ENCODE results near the gene CUBN. TPM values are rescaled to one million over a fixed set of nuclear protein-coding genes. Genes with fewer than 3 reads are reported as not detected.

CUBN gene
- total RNA-seq, 1 experiment from 2014 or later = 0.07 TPM

DNA sequence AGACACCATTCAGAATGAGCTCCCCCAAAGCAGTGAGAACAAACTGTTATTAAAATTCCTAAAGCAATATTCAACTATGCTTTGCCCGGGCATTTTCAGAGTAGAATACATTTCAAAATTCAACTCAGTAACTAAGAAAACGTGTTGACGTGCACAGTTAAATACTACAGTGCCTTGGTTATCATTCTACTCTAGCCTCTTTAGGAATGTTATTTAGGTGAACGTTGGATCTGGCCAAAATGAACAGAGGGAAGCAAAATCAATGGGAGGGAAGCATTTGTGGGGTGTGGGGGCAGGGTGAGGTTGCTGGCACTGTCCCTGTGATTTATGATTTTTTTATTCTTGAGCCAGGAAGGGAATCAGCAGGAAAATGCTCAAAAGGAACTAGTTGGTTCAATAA, 339.8 kb downstream of the CUBN start:
- ChIA-PET POLR2A (ENCODE audit: unreplicated experiment) (no interaction called here), CTCF (no interaction called here)
- H3K27me3 ChIP-seq (ENCODE audit: insufficient read depth, low read depth) = no peaks in the 10 kb centered on the region
- no peaks in the 10 kb centered on the region for H3K36me3 ChIP-seq (ENCODE audit: low read depth)
- no peaks in the 10 kb centered on the region for H3K9me3 ChIP-seq (ENCODE audit: insufficient read depth, low read depth)
- no TSS peak for BruUV-seq (replicated peaks)
- no peak overlapping the region for H3K4me3 ChIP-seq
- TF ChIP-seq EZH2 (IDR thresholded peaks at IDR 0.05; ENCODE audit: low read depth) = no peak
- intact Hi-C loops (cut with micrococcal nuclease; ENCODE audit: unreplicated experiment) = no loop called here
- H3K27ac ChIP-seq = no peak overlapping the region
- H3F3A ChIP-seq (ENCODE audit: insufficient read depth, low read depth) = no peaks in the 10 kb centered on the region
- no peak for DNase-seq
- no peaks in the 10 kb centered on the region for H3K9me2 ChIP-seq (ENCODE audit: insufficient read depth)
- H2AFZ ChIP-seq = no peak overlapping the region
- no peaks in the 10 kb centered on the region for H3K4me1 ChIP-seq (replicated peaks; ENCODE audit: insufficient read depth)
- H3K4me2 ChIP-seq = no peak overlapping the region
- H4K20me1 ChIP-seq (ENCODE audit: insufficient read depth) = no peaks in the 10 kb centered on the region
- H3K79me2 ChIP-seq (ENCODE audit: low read depth) = no peaks in the 10 kb centered on the region

DNA sequence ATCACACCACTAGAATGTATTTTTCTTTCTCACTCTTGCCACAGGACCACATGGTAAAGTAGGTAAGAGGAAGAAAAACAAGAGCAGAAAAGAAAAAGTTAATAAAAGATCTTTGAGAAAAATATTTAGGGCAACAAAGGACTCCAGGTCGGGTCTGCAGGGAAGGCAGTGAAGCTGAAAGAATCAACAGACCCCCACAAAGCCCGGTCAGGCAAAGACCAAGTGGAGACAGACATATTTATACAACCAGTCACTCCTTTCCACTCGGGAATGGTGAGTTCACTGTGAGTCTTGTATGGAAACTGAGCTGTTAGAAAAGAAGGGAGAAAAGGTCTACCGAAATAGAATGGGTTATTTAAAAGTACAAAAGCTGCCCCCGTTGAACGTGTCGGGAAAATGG, 340.4 kb downstream of the CUBN start:
- H3K79me2 ChIP-seq (ENCODE audit: low read depth) = no peaks in the 10 kb centered on the region
- intact Hi-C loops (cut with micrococcal nuclease; ENCODE audit: unreplicated experiment) = no loop called here
- no peak for DNase-seq
- CTCF ChIA-PET = no interaction called here
- no peaks in the 10 kb centered on the region for H3K9me2 ChIP-seq (ENCODE audit: insufficient read depth)
- TF ChIP-seq, protein P1, sequence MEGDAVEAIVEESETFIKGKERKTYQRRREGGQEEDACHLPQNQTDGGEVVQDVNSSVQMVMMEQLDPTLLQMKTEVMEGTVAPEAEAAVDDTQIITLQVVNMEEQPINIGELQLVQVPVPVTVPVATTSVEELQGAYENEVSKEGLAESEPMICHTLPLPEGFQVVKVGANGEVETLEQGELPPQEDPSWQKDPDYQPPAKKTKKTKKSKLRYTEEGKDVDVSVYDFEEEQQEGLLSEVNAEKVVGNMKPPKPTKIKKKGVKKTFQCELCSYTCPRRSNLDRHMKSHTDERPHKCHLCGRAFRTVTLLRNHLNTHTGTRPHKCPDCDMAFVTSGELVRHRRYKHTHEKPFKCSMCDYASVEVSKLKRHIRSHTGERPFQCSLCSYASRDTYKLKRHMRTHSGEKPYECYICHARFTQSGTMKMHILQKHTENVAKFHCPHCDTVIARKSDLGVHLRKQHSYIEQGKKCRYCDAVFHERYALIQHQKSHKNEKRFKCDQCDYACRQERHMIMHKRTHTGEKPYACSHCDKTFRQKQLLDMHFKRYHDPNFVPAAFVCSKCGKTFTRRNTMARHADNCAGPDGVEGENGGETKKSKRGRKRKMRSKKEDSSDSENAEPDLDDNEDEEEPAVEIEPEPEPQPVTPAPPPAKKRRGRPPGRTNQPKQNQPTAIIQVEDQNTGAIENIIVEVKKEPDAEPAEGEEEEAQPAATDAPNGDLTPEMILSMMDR (conservative IDR thresholded peaks at IDR 0.05) = no peak
- TF ChIP-seq EZH2 (IDR thresholded peaks at IDR 0.05; ENCODE audit: low read depth) = no peak
- H2AFZ ChIP-seq = no peak overlapping the region
- no peak overlapping the region for H3K4me2 ChIP-seq
- no peak overlapping the region for H3K27ac ChIP-seq
- no peaks in the 10 kb centered on the region for H4K20me1 ChIP-seq (ENCODE audit: insufficient read depth)
- H3K4me1 ChIP-seq (replicated peaks; ENCODE audit: insufficient read depth) = no peaks in the 10 kb centered on the region
- no peaks in the 10 kb centered on the region for H3K27me3 ChIP-seq (ENCODE audit: insufficient read depth, low read depth)
- BruUV-seq (replicated peaks) = no TSS peak
- H3K4me3 ChIP-seq = no peak overlapping the region
- H3K9me3 ChIP-seq (ENCODE audit: insufficient read depth, low read depth) = no peaks in the 10 kb centered on the region
- no peaks in the 10 kb centered on the region for H3K36me3 ChIP-seq (ENCODE audit: low read depth)
- POLR2A ChIA-PET (ENCODE audit: unreplicated experiment) = no interaction called here
- H3F3A ChIP-seq (ENCODE audit: insufficient read depth, low read depth) = no peaks in the 10 kb centered on the region

DNA sequence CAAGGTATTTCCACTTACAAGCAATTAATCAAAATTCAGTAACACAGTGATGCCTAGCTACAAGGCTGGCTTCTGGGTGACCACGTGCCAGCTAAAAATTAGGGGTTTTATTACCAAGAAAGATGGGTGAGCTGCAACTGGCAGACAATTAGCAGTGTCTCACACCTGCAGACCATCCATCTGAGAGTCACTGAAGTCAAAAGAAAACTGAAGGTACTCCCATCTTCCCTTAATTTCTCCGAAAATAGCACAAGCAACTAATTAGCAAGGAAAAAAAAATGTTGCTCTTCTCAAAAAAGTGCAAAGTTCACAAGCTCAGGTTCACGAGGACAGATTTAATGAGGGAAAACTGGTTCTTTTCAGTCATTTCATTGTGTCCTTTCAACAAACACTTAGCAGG, 340.8 kb downstream of the CUBN start:
- no peaks in the 10 kb centered on the region for H3K9me2 ChIP-seq (ENCODE audit: insufficient read depth)
- POLR2A ChIA-PET (ENCODE audit: unreplicated experiment) = no interaction called here

DNA sequence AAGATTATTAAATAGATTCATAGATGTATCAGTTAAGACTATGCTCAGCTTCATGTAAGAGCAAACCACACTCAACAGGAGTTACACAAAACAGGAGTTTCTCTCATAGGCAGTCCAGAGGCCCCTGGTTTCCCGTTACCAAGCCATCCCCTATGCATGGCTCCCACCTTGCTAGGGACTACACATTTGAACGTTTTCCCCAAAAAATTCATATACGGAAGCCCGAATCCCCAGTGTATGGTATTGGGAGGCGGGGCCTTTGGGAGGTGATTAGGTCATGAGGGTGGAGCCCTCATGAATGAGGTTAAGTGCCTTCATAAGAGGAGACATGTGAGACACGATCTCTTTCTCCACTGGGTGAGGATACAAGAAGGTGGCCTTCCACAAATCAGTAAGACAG, 341.5 kb downstream of the CUBN start:
- TF ChIP-seq, protein P1 (conservative IDR thresholded peaks at IDR 0.05) = no peak
- TF ChIP-seq EZH2 (IDR thresholded peaks at IDR 0.05; ENCODE audit: low read depth) = no peak
- intact Hi-C loops (cut with micrococcal nuclease; ENCODE audit: unreplicated experiment) = no loop called here
- H3K9me2 ChIP-seq (ENCODE audit: insufficient read depth) = no peaks in the 10 kb centered on the region
- no peaks in the 10 kb centered on the region for H3K79me2 ChIP-seq (ENCODE audit: low read depth)
- DNase-seq = no peak
- H3K4me2 ChIP-seq = no peak overlapping the region
- no peaks in the 10 kb centered on the region for H3K4me1 ChIP-seq (replicated peaks; ENCODE audit: insufficient read depth)
- H4K20me1 ChIP-seq (ENCODE audit: insufficient read depth) = no peaks in the 10 kb centered on the region
- no peaks in the 10 kb centered on the region for H3K27me3 ChIP-seq (ENCODE audit: insufficient read depth, low read depth)
- CTCF ChIA-PET = no interaction called here
- no TSS peak for BruUV-seq (replicated peaks)
- H3K36me3 ChIP-seq (ENCODE audit: low read depth) = no peaks in the 10 kb centered on the region
- POLR2A ChIA-PET (ENCODE audit: unreplicated experiment) = no interaction called here
- no peak overlapping the region for H2AFZ ChIP-seq
- H3F3A ChIP-seq (ENCODE audit: insufficient read depth, low read depth) = no peaks in the 10 kb centered on the region
- H3K27ac ChIP-seq = no peak overlapping the region
- H3K4me3 ChIP-seq = no peak overlapping the region
- no peaks in the 10 kb centered on the region for H3K9me3 ChIP-seq (ENCODE audit: insufficient read depth, low read depth)

More for the DNA sequence above, 340.8 kb downstream of the CUBN start:
- no TSS peak for BruUV-seq (replicated peaks)
- H3K36me3 ChIP-seq (ENCODE audit: low read depth) = no peaks in the 10 kb centered on the region
- no peaks in the 10 kb centered on the region for H3K79me2 ChIP-seq (ENCODE audit: low read depth)
- H3F3A ChIP-seq (ENCODE audit: insufficient read depth, low read depth) = no peaks in the 10 kb centered on the region
- no peaks in the 10 kb centered on the region for H3K27me3 ChIP-seq (ENCODE audit: insufficient read depth, low read depth)
- intact Hi-C loops (cut with micrococcal nuclease; ENCODE audit: unreplicated experiment) = no loop called here
- H3K4me3 ChIP-seq = no peak overlapping the region
- CTCF ChIA-PET = no interaction called here
- no peak overlapping the region for H3K4me2 ChIP-seq
- TF ChIP-seq, protein P1 (conservative IDR thresholded peaks at IDR 0.05) = no peak
- no peak for TF ChIP-seq EZH2 (IDR thresholded peaks at IDR 0.05; ENCODE audit: low read depth)
- DNase-seq = no peak
- H3K9me3 ChIP-seq (ENCODE audit: insufficient read depth, low read depth) = no peaks in the 10 kb centered on the region
- no peak overlapping the region for H2AFZ ChIP-seq
- no peak overlapping the region for H3K27ac ChIP-seq
- no peaks in the 10 kb centered on the region for H4K20me1 ChIP-seq (ENCODE audit: insufficient read depth)
- H3K4me1 ChIP-seq (replicated peaks; ENCODE audit: insufficient read depth) = no peaks in the 10 kb centered on the region
